H1 (cell line): Measurements from ENCODE around the gene C13orf42. TPM values are rescaled to one million over a fixed set of nuclear protein-coding genes. Genes with fewer than 3 reads are reported as not detected.

ENCODE experiments used
- CTCF ChIA-PET: fragments of 300-600 bp; sonication (Branson Sonifier 250); formaldehyde crosslinking; loops from one replicate; lab custom pipeline; 2021; ENCODE audit not compliant: partially characterized antibody; lab: Charles Lee
- POLR2A ChIA-PET: fragments of 300-600 bp; sonication (Branson Sonifier 250); formaldehyde crosslinking; loops from one replicate; lab custom pipeline; 2021; ENCODE audit warnings: inconsistent platforms; ENCODE audit not compliant: partially characterized antibody; lab: Charles Lee
- DNase-seq, 2 experiments: peaks; one replicate each; pipeline versions ENCODE4 v3.0.0 to v3.0.0-alpha.2; 2010 to 2022; ENCODE audit warnings: low spot score in 2 of 2, low read depth in 1 of 2, mixed read lengths in 1 of 2
- FAIRE-seq: peaks from 2 replicates; lab custom pipeline; 2011; peaks lifted over from hg19 to GRCh38; lab: Jason Lieb, UNC
- H2AFZ ChIP-seq: 2 replicates; pipeline ENCODE4 v1.8.1; 2012; ENCODE audit warnings: low read length, inconsistent platforms
- H2AK5ac ChIP-seq: 2 replicates; pipeline ENCODE4 v1.6.1; 2013; ENCODE audit warnings: low read depth, low read length
- H2BK120ac ChIP-seq: replicated peaks from 2 replicates; pipeline ENCODE3; 2013; ENCODE audit warnings: low read depth, low read length, inconsistent platforms
- H2BK12ac ChIP-seq: 2 replicates; pipeline ENCODE4 v1.6.1; 2013; ENCODE audit warnings: low read depth, low read length
- H2BK15ac ChIP-seq: 2 replicates; pipeline ENCODE4 v1.6.1; 2013; ENCODE audit warnings: low read length
- H2BK20ac ChIP-seq: 2 replicates; pipeline ENCODE4 v1.6.1; 2013; ENCODE audit warnings: low read length
- H2BK5ac ChIP-seq: 2 replicates; pipeline ENCODE4 v1.6.1; 2013; ENCODE audit warnings: low read depth, low read length
- H3K14ac ChIP-seq: 2 replicates; pipeline ENCODE4 v1.6.1; 2013; ENCODE audit warnings: inconsistent platforms; ENCODE audit not compliant: insufficient read length
- H3K18ac ChIP-seq: 2 replicates; pipeline ENCODE4 v1.6.1; 2013; ENCODE audit warnings: low read length; ENCODE audit errors: extremely low read depth
- H3K23ac ChIP-seq: 2 replicates; pipeline ENCODE4 v1.6.1; 2013; ENCODE audit warnings: inconsistent platforms; ENCODE audit not compliant: insufficient read length
- H3K23me2 ChIP-seq: 2 replicates; pipeline ENCODE4 v1.6.1; 2013; ENCODE audit warnings: low read depth, low read length
- H3K27ac ChIP-seq: 2 replicates; pipeline ENCODE4 v1.6.1; 2011; ENCODE audit warnings: low read depth, low read length, inconsistent platforms
- H3K27me3 ChIP-seq, 4 experiments: replicated peaks in 1 of 4; 1 replicate in 1 of 4; 2 replicates in 3 of 4; pipeline versions ENCODE4 v1.6.1 to v1.8.1; 2011 to 2013; ENCODE audit warnings: low read length in 3 of 4, mild to moderate bottlenecking in 3 of 4, inconsistent platforms in 2 of 4, mixed read lengths in 2 of 4, moderate library complexity in 1 of 4; ENCODE audit not compliant: control insufficient read depth in 3 of 4, insufficient read depth in 3 of 4; ENCODE audit errors: extremely low read depth in 1 of 4
- H3K36me3 ChIP-seq, 4 experiments: 2 replicates each; pipeline versions ENCODE4 v1.6.1 to v1.8.1; 2011 to 2013; ENCODE audit warnings: mild to moderate bottlenecking in 4 of 4, low read length in 3 of 4, moderate library complexity in 2 of 4, control low read depth in 1 of 4, inconsistent platforms in 1 of 4; ENCODE audit not compliant: insufficient read depth in 4 of 4, control insufficient read depth in 2 of 4
- H3K4ac ChIP-seq: replicated peaks from 2 replicates; pipeline ENCODE3; 2013; ENCODE audit warnings: low read length, low read depth, mixed read lengths, inconsistent platforms; ENCODE audit not compliant: insufficient read length
- H3K4me1 ChIP-seq, 4 experiments: replicated peaks in 1 of 4; 1 replicate in 1 of 4; 2 replicates in 3 of 4; pipeline versions ENCODE4 v1.6.1 to v1.8.1; 2011 to 2013; ENCODE audit warnings: low read length in 3 of 4, inconsistent platforms in 2 of 4, mixed read lengths in 1 of 4; ENCODE audit not compliant: insufficient read depth in 4 of 4, control insufficient read depth in 3 of 4
- H3K4me2 ChIP-seq, 2 experiments: 2 replicates each; pipeline versions ENCODE4 v1.6.1 to v1.8.1; 2011 to 2013; ENCODE audit warnings: low read depth in 2 of 2, low read length in 2 of 2, control low read depth in 1 of 2, inconsistent platforms in 1 of 2, mild to moderate bottlenecking in 1 of 2; ENCODE audit not compliant: insufficient read depth in 1 of 2
- H3K4me3 ChIP-seq, 4 experiments: fragments of 200-600, 300-600 bp in 1 of 4; sonication (generic), shearing (Covaris generic), sonication (Bioruptor Twin) in 1 of 4; 2 replicates each; pipeline versions ENCODE4 v1.5.1 to v1.8.1; 2011 to 2016; ENCODE audit warnings: low read length in 4 of 4, low read depth in 3 of 4, control low read depth in 2 of 4, inconsistent platforms in 2 of 4, mild to moderate bottlenecking in 2 of 4, mixed read lengths in 1 of 4, moderate library complexity in 1 of 4; ENCODE audit not compliant: insufficient read depth in 2 of 4; ENCODE audit errors: extremely low read depth in 1 of 4
- H3K56ac ChIP-seq: replicated peaks from 2 replicates; pipeline ENCODE3; 2013; ENCODE audit warnings: low read depth, mild to moderate bottlenecking, mixed read lengths, low read length, inconsistent platforms; ENCODE audit not compliant: insufficient read length
- H3K79me1 ChIP-seq: 2 replicates; pipeline ENCODE4 v1.6.1; 2013; ENCODE audit warnings: low read depth, low read length, control low read depth
- H3K79me2 ChIP-seq, 2 experiments: 2 replicates each; pipeline versions ENCODE4 v1.6.1 to v1.8.1; 2012 to 2013; ENCODE audit warnings: low read length in 2 of 2, mild to moderate bottlenecking in 2 of 2, inconsistent platforms in 1 of 2; ENCODE audit not compliant: insufficient read depth in 2 of 2, control insufficient read depth in 1 of 2
- H3K9ac ChIP-seq, 4 experiments: replicated peaks in 1 of 4; 1 replicate in 1 of 4; 2 replicates in 3 of 4; pipeline versions ENCODE4 v1.6.1 to v1.8.1; 2011 to 2013; ENCODE audit warnings: low read depth in 3 of 4, low read length in 3 of 4, control low read depth in 2 of 4, mild to moderate bottlenecking in 2 of 4, moderate library complexity in 2 of 4, inconsistent platforms in 1 of 4; ENCODE audit errors: extremely low read depth in 1 of 4
- H3K9me3 ChIP-seq, 2 experiments: 2 replicates each; pipeline versions ENCODE4 v1.6.1 to v1.8.1; 2012 to 2013; ENCODE audit warnings: mild to moderate bottlenecking in 2 of 2, moderate library complexity in 2 of 2, control low read depth in 1 of 2, inconsistent platforms in 1 of 2, low read depth in 1 of 2, low read length in 1 of 2, mixed read lengths in 1 of 2; ENCODE audit not compliant: insufficient read depth in 2 of 2
- H4K20me1 ChIP-seq, 2 experiments: replicated peaks in 1 of 2; 2 replicates each; pipeline versions ENCODE3 to v1.8.1; 2011 to 2013; ENCODE audit warnings: inconsistent platforms in 2 of 2, low read length in 2 of 2, mild to moderate bottlenecking in 1 of 2; ENCODE audit not compliant: insufficient read depth in 2 of 2, control insufficient read depth in 1 of 2
- H4K5ac ChIP-seq: 2 replicates; pipeline ENCODE4 v1.6.1; 2013; ENCODE audit warnings: low read length, low read depth, mixed read lengths, inconsistent platforms; ENCODE audit not compliant: insufficient read length
- H4K8ac ChIP-seq: 2 replicates; pipeline ENCODE4 v1.8.0; 2013; ENCODE audit warnings: mild to moderate bottlenecking, moderate library complexity, low read length, inconsistent platforms; ENCODE audit not compliant: insufficient read depth; ENCODE audit errors: extremely low read depth
- H4K91ac ChIP-seq: replicated peaks from 2 replicates; pipeline ENCODE3; 2013; ENCODE audit warnings: low read length, mixed read lengths, inconsistent platforms; ENCODE audit not compliant: insufficient read length
- BACH1 ChIP-seq: IDR thresholded peaks from 2 replicates; pipeline ENCODE4 v1.6.1; 2012; ENCODE audit warnings: low read length, improper control_type of control experiment
- BCL11A ChIP-seq, 2 experiments: IDR thresholded peaks; one replicate each; pipeline ENCODE4 v1.6.1; 2011; ENCODE audit warnings: low read depth in 2 of 2, low read length in 2 of 2, mild to moderate bottlenecking in 2 of 2
- CBX5 ChIP-seq: fragments of 300-800, 300-1000 bp; sonication (generic); IDR thresholded peaks from 2 replicates; pipeline ENCODE4 v1.7.1; 2016; ENCODE audit warnings: antibody characterized with exemption, low read length, low read depth
- CHD2 ChIP-seq: IDR thresholded peaks from 2 replicates; pipeline ENCODE4 v1.6.1; 2012; ENCODE audit warnings: low read length, improper control_type of control experiment
- CTBP2 ChIP-seq: IDR thresholded peaks from 2 replicates; pipeline ENCODE4 v1.7.0; 2011; ENCODE audit warnings: borderline replicate concordance, mild to moderate bottlenecking, moderate library complexity, mixed read lengths, low read length; ENCODE audit not compliant: insufficient read depth, insufficient read length
- FOSL1 ChIP-seq: IDR thresholded peaks from 2 replicates; pipeline ENCODE4 v1.6.1; 2011; ENCODE audit warnings: mild to moderate bottlenecking, low read depth, low read length, moderate library complexity; ENCODE audit not compliant: insufficient read depth
- HDAC2 ChIP-seq, 2 experiments: fragments of 300-600 bp in 1 of 2; sonication (generic) in 1 of 2; IDR thresholded peaks; 2 replicates each; pipeline ENCODE4 v1.6.1; 2011 to 2012; ENCODE audit warnings: low read depth in 2 of 2, low read length in 2 of 2, mild to moderate bottlenecking in 2 of 2, moderate library complexity in 2 of 2, borderline replicate concordance in 1 of 2, inconsistent platforms in 1 of 2
- HDAC6 ChIP-seq: IDR thresholded peaks from one replicate; pipeline ENCODE4 v1.7.1; 2012; ENCODE audit warnings: low read depth, mild to moderate bottlenecking, inconsistent platforms, low read length, moderate library complexity
- JUND ChIP-seq: IDR thresholded peaks from 2 replicates; pipeline ENCODE4 v1.6.1; 2011; ENCODE audit warnings: mild to moderate bottlenecking, improper control_type of control experiment, low read length
- MAFK ChIP-seq: IDR thresholded peaks from 2 replicates; pipeline ENCODE4 v1.6.1; 2012; ENCODE audit warnings: low read depth, mild to moderate bottlenecking, improper control_type of control experiment, low read length
- POLR2A ChIP-seq, 2 experiments: IDR thresholded peaks; 1 replicate in 1 of 2; 2 replicates in 1 of 2; pipeline ENCODE4 v1.6.1; 2011; ENCODE audit warnings: low read depth in 2 of 2, low read length in 2 of 2, mild to moderate bottlenecking in 2 of 2; ENCODE audit errors: control extremely low read depth in 1 of 2
- RAD21 ChIP-seq, 2 experiments: IDR thresholded peaks in 1 of 2; conservative IDR thresholded peaks in 1 of 2; 2 replicates each; pipeline ENCODE4 v1.6.1; 2011; ENCODE audit warnings: low read depth in 2 of 2, low read length in 2 of 2, improper control_type of control experiment in 1 of 2, inconsistent platforms in 1 of 2, mild to moderate bottlenecking in 1 of 2, moderate library complexity in 1 of 2
- SIN3A ChIP-seq, 2 experiments: IDR thresholded peaks in 1 of 2; conservative IDR thresholded peaks in 1 of 2; 2 replicates each; pipeline ENCODE4 v1.6.1; 2011 to 2012; ENCODE audit warnings: low read length in 2 of 2, improper control_type of control experiment in 1 of 2, low read depth in 1 of 2, mild to moderate bottlenecking in 1 of 2
- TAF7 ChIP-seq: optimal IDR thresholded peaks from 2 replicates; pipeline ENCODE3; 2011; ENCODE audit warnings: low read depth, mild to moderate bottlenecking, inconsistent platforms, low read length, moderate library complexity, borderline replicate concordance
- WGBS, 2 experiments: shearing (Covaris generic) in 1 of 2; methylation state at CpG; one replicate each; pipeline versions ENCODE4 v1.1.6 to v1.1.7; 2013 to 2015; ENCODE audit warnings: low lambda C conversion rate in 2 of 2, mixed read lengths in 2 of 2, inconsistent platforms in 1 of 2, low coverage in 1 of 2, missing lambda C conversion rate in 1 of 2; ENCODE audit not compliant: insufficient replicate concordance in 2 of 2, insufficient coverage in 1 of 2, insufficient read length in 1 of 2; ENCODE audit errors: extremely low coverage in 1 of 2, missing lambda C conversion rate in 1 of 2; 5-methylcytosine and 5-hydroxymethylcytosine counted together
- polyA plus RNA-seq, 7 experiments: library from polyadenylated mRNA; depleted of rRNA in 3 of 7; stranded (reverse) in 5 of 7; unstranded in 2 of 7; fragments of >200 nt in 5 of 7; fragments of 200-250 nt in 2 of 7; gene quantifications; 1 replicate in 5 of 7; 2 replicates in 1 of 7; 4 replicates in 1 of 7; pipeline versions ENCODE4 v1.2.1 to v1.2.3, GENCODE V29; 2011 to 2013; ENCODE audit warnings: missing spikeins in 2 of 7, mixed read lengths in 2 of 7
- total RNA-seq: library from RNA; stranded (reverse); fragmentation: NEBNext Ultra II Directional; extraction: Animal tissue kit (Norgen Biotek cat#: 25700); gene quantifications from 2 replicates; pipeline ENCODE4 v1.2.1, GENCODE V29; 2021

Gene C13orf42
- total and polyA plus RNA-seq, 2 of the 8 experiments (the other 6 are each of a cell fraction or from before 2014, with no cell fraction given), result 9.9 to 10.1 TPM

GRCh38 chr13:51111997-51112396, 923 bp upstream of the C13orf42 start:
- Histone ChIP-seq H4K8ac (no peak overlapping the region), H3K18ac (no peak overlapping the region), H3K23me2 (no peaks in the 10 kb centered on the region), H3K79me2 (no peaks in the 10 kb centered on the region), H4K5ac (no peak overlapping the region), H2BK20ac (no peak overlapping the region), H3K56ac (no peak overlapping the region), H4K20me1 (no peaks in the 10 kb centered on the region), H4K91ac (no peak overlapping the region), H3K27ac (no peak overlapping the region), H3K4ac (no peak overlapping the region), H3K9me3 (no peaks in the 10 kb centered on the region), H2BK12ac (no peak overlapping the region), H3K9ac (no peak overlapping the region), H2BK5ac (no peak overlapping the region), H3K4me3 (no peak overlapping the region), H3K27me3 (no peaks in the 10 kb centered on the region), H2AFZ (no peak overlapping the region), H2BK15ac (no peak overlapping the region), H3K4me2 (no peak overlapping the region), H3K23ac (no peak overlapping the region), H3K36me3 (no peaks in the 10 kb centered on the region), H3K79me1 (no peaks in the 10 kb centered on the region), H3K4me1 (no peaks in the 10 kb centered on the region; a peak in 1 of 7 replicates), H2AK5ac (no peak overlapping the region), H2BK120ac (no peak overlapping the region), H3K14ac (no peak overlapping the region)
- FAIRE-seq (no peak), DNase-seq (no peak)
- TF ChIP-seq JUND (no peak), POLR2A (IDR thresholded peaks at IDR 0.05; ENCODE audit: control extremely low read depth in 1 of 2, low read depth in 2 of 2, low read length in 2 of 2) (no peak), TAF7 (no peak), FOSL1 (no peak), RAD21 (IDR thresholded peaks at IDR 0.05 in 1 of 2, conservative IDR thresholded peaks at IDR 0.05 in 1 of 2; ENCODE audit: low read depth in 2 of 2, low read length in 2 of 2) (no peak), HDAC6 (no peak), CBX5 (no peak), HDAC2 (IDR thresholded peaks at IDR 0.05; ENCODE audit: borderline replicate concordance in 1 of 2, low read depth in 2 of 2, low read length in 2 of 2) (no peak), CTBP2 (no peak), CHD2 (no peak), SIN3A (conservative IDR thresholded peaks at IDR 0.05 in 1 of 2, IDR thresholded peaks at IDR 0.05 in 1 of 2; ENCODE audit: low read depth in 1 of 2, low read length in 2 of 2) (no peak), BCL11A (IDR thresholded peaks at IDR 0.05; ENCODE audit: low read depth in 2 of 2, low read length in 2 of 2) (no peak), BACH1 (no peak), MAFK (no peak)
- ChIA-PET POLR2A (interaction anchor here (1.4 to 2.0 kb wide), 2 partner anchors 12 to 68 kb away, joined by 6 to 8 read pairs; no protein-coding TSS in a partner anchor), CTCF (interaction anchor here (0.9 to 3.4 kb wide), 5 partner anchors 10 to 235 kb away, joined by 3 to 24 read pairs (median 4); no protein-coding TSS in a partner anchor)
- 5% methylated on average over 1 of the region's 1 CpG; no CpG with 5 or more reads in 1 of the 2 experiments for WGBS, 2 experiments
